Testis (tissue), 3 donors: ENCODE measurements around the gene COQ3. TPM values are rescaled to one million over a fixed set of nuclear protein-coding genes. Genes with fewer than 3 reads are reported as not detected.

ENCODE experiments used
- DNase-seq: peaks from one replicate; pipeline ENCODE4 v3.0.0-alpha.2; 2019
- H3K27ac ChIP-seq, 2 donors: fragments of 200-600 bp; sonication (generic); one replicate each; pipeline ENCODE4 v1.5.1; 2019
- H3K27me3 ChIP-seq: fragments of 200-600 bp; sonication (generic); one replicate; pipeline ENCODE4 v1.5.1; 2019
- H3K36me3 ChIP-seq: fragments of 200-600 bp; sonication (generic); one replicate; pipeline ENCODE4 v1.5.1; 2017; ENCODE audit warnings: low read depth; ENCODE audit errors: missing control alignments
- H3K4me1 ChIP-seq: fragments of 200-600 bp; sonication (generic); one replicate; pipeline ENCODE4 v1.5.1; 2019
- H3K4me3 ChIP-seq, 2 donors: fragments of 200-600 bp; sonication (generic); one replicate each; pipeline ENCODE4 v1.5.1; 2017 to 2019
- H3K9me3 ChIP-seq: fragments of 200-600 bp; sonication (generic); one replicate; pipeline ENCODE4 v1.5.1; 2017
- POLR2A ChIP-seq: fragments of 450-650 bp; IDR thresholded peaks from one replicate; pipeline ENCODE4 v1.6.1; 2017; ENCODE audit warnings: antibody characterized with exemption, mild to moderate bottlenecking, moderate library complexity
- WGBS, 2 donors: methylation state at CpG; one replicate each; pipeline ENCODE4 v1.1.5; 2018; 5-methylcytosine and 5-hydroxymethylcytosine counted together
- intact Hi-C: fragments of 100-400 bp; cut with DNase I; formaldehyde crosslinking; loops from one replicate; pipeline ENCODE4 v1.15.1; 2023; ENCODE audit warnings: low total_unique reads
- polyA plus RNA-seq: library from polyadenylated mRNA; stranded (reverse); fragments of 350-450 nt; fragmentation: Illumina TruSeq; extraction: RNeasy Lipid Tissue Mini Kit (QIAGEN cat#74804); gene quantifications from one replicate; pipeline ENCODE4 v1.2.3, GENCODE V29; 2014; ENCODE audit warnings: low read depth, low replicate concordance; ENCODE audit not compliant: insufficient read depth
- total RNA-seq, 2 donors: library from RNA; depleted of rRNA; stranded (reverse); fragments of >200 nt; gene quantifications; one replicate each; pipeline ENCODE4 v1.2.3, GENCODE V29; 2016
- TF ChIP-seq, protein P1 (sequence below), 3 experiments: fragments of 450-650 bp in 2 of 3; fragments of 200-600 bp in 1 of 3; sonication (generic) in 1 of 3; IDR thresholded peaks; one replicate each; pipeline ENCODE4 v1.5.1; 2016 to 2019; ENCODE audit warnings: antibody characterized with exemption in 3 of 3, mild to moderate bottlenecking in 2 of 3, moderate library complexity in 1 of 3

Gene COQ3
- total and polyA plus RNA-seq, 3 donors from 2014 or later = 2.3 to 4.8 (median 2.8) TPM

DNA sequence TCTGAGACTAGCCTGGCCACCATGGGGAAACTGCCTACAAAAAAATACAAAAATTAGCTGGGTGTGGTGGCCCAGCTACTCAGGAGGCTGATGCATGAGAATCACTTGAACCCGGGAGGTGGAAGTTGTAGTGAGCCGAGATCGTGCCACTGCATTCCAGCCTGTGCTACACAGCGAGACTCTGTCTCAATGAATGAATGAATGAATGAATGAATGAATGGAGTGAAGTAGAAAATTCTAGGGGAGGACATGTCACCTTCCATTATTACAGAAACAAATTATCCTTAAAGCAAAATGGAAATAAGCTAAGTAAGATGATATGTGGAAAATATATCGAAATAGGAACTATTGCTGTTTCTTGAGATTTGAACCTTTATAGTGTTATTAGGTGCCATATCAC, 34.0 kb upstream of the COQ3 start:
- intact Hi-C loops = no loop called here
- no peak overlapping the region for H3K27ac ChIP-seq
- peaks cover 20% of the 10 kb centered on the region for H3K4me1 ChIP-seq
- no peak overlapping the region for H3K4me3 ChIP-seq
- no peaks in the 10 kb centered on the region for H3K36me3 ChIP-seq
- DNase-seq = no peak
- no peaks in the 10 kb centered on the region for H3K27me3 ChIP-seq
- 94 to 96% methylated on average over 5 of the region's 5 CpGs for WGBS, 2 donors
- H3K9me3 ChIP-seq = no peaks in the 10 kb centered on the region
- TF ChIP-seq, protein P1, sequence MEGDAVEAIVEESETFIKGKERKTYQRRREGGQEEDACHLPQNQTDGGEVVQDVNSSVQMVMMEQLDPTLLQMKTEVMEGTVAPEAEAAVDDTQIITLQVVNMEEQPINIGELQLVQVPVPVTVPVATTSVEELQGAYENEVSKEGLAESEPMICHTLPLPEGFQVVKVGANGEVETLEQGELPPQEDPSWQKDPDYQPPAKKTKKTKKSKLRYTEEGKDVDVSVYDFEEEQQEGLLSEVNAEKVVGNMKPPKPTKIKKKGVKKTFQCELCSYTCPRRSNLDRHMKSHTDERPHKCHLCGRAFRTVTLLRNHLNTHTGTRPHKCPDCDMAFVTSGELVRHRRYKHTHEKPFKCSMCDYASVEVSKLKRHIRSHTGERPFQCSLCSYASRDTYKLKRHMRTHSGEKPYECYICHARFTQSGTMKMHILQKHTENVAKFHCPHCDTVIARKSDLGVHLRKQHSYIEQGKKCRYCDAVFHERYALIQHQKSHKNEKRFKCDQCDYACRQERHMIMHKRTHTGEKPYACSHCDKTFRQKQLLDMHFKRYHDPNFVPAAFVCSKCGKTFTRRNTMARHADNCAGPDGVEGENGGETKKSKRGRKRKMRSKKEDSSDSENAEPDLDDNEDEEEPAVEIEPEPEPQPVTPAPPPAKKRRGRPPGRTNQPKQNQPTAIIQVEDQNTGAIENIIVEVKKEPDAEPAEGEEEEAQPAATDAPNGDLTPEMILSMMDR (IDR thresholded peaks at IDR 0.05) = no peak
- TF ChIP-seq POLR2A = no peak

DNA sequence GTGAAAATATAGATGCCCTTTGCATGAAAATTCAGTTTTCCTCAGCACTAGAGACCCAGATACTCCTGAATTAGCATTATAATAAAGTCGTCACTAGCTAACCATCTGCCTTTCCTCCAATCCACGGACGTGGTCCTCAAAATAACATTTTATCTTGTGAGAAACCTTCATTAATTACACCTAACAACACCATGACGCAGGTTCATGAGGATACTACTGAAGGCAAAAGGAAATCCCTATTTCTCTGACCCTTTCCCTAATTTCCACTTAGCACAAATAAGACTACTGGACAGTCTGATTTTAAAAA, 32.4 kb upstream of the COQ3 start:
- Histone ChIP-seq H3K36me3 (no peaks in the 10 kb centered on the region), H3K4me3 (peak overlapping the region; percentile 87 to 92), H3K9me3 (no peaks in the 10 kb centered on the region), H3K27ac (peak overlapping the region; percentile 96 to 99), H3K4me1 (peaks cover 21% of the 10 kb centered on the region), H3K27me3 (no peaks in the 10 kb centered on the region)
- no peak for TF ChIP-seq POLR2A
- WGBS, 2 donors = 19 to 23% methylated on average over 4 of the region's 4 CpGs
- no peak for DNase-seq
- intact Hi-C loops = no loop called here

DNA sequence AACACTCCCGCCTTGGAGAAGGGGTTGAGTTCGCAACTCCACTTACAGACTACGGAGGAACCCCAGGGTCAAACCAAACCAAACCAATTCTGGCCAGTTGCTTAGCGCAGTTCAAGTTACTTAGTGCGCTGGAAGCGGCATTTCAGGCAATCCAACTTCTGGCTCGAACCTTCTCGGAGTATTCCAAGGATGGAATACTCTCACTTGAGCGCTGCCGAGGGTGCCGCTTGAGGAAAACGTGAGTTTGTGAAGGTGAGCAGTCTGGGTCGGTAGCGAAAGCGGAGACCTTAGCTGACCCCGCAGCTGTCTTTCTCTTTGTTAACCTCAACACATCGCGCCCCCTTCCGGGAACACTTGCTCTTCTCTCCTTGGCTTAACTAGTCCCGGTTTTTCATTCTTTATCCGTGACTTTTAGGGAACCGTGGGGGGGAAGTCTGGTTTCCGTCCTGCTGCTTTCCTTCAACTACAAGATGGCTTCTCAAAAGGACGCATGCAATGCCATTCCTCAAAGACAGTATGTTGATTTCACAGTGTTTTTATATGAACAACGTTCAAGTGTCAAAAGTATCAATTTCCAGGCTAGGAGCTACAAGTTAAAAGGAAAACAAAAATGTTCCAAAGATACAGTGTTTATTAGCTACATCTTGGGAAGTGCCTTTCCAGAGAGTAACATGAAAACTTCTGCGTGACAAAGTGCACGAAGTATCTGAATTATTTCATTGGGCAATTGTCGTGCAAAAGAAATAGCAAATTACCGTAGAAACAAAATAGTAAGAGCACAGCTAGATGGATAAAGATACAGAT, 31.9 kb upstream of the COQ3 start:
- 0 to 2% methylated on average over 29 of the region's 29 CpGs for WGBS, 2 donors
- Histone ChIP-seq H3K4me3 (peak overlapping the region; percentile 87 to 92), H3K36me3 (no peaks in the 10 kb centered on the region), H3K27me3 (no peaks in the 10 kb centered on the region), H3K27ac (peak overlapping the region; percentile 96 to 99), H3K9me3 (no peaks in the 10 kb centered on the region), H3K4me1 (peaks cover 21% of the 10 kb centered on the region)
- intact Hi-C loops = no loop called here
- TF ChIP-seq, protein P1 (IDR thresholded peaks at IDR 0.05) = peak in 1 of 3 experiments; percentile 33
- no peak for TF ChIP-seq POLR2A
- peak; percentile 94 for DNase-seq

DNA sequence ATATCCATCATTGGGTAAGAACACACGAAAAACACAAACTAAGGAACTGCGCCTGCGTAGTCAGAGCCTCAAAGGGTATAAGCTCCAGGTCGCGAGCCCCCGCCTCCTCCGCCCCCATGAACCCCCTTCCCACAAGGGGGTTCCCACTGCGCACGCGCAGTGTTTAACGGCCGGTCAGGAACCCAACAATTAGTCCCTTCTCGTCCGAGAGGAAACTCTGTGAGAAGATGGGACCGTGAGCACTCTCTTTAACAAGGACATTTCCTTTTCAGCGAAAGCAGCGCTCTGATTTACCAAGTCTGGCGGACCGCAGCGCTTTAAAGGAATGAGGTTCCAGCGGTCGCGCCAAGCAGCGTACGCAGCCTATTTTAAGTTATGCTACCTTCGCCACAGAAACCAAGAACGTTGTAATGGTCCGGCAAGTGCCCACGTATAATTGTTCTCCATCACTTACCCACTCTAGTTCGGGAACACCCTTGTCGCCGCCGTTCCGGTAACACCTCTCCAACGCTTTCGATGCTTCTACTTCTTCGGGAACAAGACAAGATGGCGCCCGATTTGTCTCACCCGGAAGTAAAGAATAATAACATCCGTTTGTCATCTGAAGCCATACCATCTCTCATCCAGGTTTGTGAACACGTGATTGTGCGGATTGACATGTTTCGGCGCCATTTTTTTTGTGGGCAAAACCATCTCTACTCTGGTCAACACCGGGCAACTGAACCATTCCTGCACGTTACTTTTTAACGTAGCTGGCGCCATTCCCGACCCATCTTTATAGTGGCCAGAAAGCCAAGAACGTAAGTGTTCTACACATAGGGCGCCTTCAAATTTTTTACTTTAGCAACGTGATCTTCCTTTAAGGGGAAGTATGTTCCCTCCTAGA, 31.0 kb upstream of the COQ3 start, which contains the start of gene PNISR:
Gene PNISR, minus strand, starts transcription at position 548 of the 886 bp plus-strand sequence. CDS start 10,649 bp downstream, outside the sequence.
- no peaks in the 10 kb centered on the region for H3K9me3 ChIP-seq
- no peaks in the 10 kb centered on the region for H3K27me3 ChIP-seq
- H3K36me3 ChIP-seq = no peaks in the 10 kb centered on the region
- intact Hi-C loops = no loop called here
- peak within 1 kb of the TSS; percentile 87 to 92 for H3K4me3 ChIP-seq
- peaks cover 21% of the 10 kb centered on the region for H3K4me1 ChIP-seq
- DNase-seq = peak; percentile 97
- no peak for TF ChIP-seq POLR2A
- TF ChIP-seq, protein P1 (IDR thresholded peaks at IDR 0.05) = no peak
- peak within 1 kb of the TSS; percentile 96 to 99 for H3K27ac ChIP-seq
- WGBS, 2 donors = 0% methylated on average over 43 to 53 of the region's 53 CpGs

DNA sequence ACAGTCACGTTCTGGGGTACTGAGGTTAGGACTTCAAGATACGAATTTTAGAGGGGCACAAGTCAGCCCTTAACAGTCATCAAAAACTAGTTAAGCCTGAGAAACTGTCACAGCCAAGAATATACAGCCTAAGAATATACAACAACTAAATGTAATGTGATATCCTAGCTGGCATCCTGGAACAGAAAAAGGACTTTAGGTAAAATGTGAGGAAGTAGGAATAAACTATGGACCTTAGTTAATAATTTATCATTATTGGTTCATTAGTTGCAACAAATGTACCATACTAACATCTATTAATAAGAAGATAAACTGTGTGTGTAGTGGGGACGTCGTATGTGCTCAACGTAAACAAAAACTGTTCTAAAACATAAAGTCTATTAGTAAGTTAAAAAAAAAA, 30.0 kb upstream of the COQ3 start:
- no peaks in the 10 kb centered on the region for H3K36me3 ChIP-seq
- TF ChIP-seq, protein P1 (IDR thresholded peaks at IDR 0.05) = no peak
- TF ChIP-seq POLR2A = no peak
- H3K9me3 ChIP-seq = no peaks in the 10 kb centered on the region
- H3K4me3 ChIP-seq = peak overlapping the region; percentile 87 to 92
- intact Hi-C loops = no loop called here
- 33 to 43% methylated on average over 5 of the region's 5 CpGs for WGBS, 2 donors
- DNase-seq = no peak
- H3K27ac ChIP-seq = peak overlapping the region in 1 of 2 donors; percentile 99
- peaks cover 21% of the 10 kb centered on the region for H3K4me1 ChIP-seq
- no peaks in the 10 kb centered on the region for H3K27me3 ChIP-seq
